ENCODE results near the gene TECPR1.

Gene TECPR1

DNA sequence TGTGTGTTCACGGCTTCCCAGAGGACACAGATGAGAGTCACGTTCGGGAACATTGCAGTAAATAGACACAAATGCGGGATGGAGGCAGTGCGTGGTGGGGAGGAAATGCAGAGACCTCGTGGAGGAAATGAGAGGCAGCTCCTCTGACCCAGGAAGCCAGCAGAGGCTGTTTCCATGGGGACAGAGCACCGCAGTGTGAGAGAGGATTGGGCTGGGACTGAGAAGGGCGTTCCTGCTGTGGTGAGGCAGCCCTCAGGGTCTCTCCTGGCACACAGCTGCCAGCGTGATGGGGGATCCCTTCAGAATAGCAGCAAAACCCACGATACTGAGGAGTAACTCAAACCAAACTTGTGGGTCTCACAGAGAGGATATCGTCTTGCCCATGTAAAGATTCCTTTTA, 62.5 kb downstream of the TECPR1 start:
- no peak for DNase-seq (ENCODE audit: low read depth)

GRCh38 chr7:98187138-98187502, 64.9 kb downstream of the TECPR1 start:
- no peak for DNase-seq (ENCODE audit: low read depth)

DNA sequence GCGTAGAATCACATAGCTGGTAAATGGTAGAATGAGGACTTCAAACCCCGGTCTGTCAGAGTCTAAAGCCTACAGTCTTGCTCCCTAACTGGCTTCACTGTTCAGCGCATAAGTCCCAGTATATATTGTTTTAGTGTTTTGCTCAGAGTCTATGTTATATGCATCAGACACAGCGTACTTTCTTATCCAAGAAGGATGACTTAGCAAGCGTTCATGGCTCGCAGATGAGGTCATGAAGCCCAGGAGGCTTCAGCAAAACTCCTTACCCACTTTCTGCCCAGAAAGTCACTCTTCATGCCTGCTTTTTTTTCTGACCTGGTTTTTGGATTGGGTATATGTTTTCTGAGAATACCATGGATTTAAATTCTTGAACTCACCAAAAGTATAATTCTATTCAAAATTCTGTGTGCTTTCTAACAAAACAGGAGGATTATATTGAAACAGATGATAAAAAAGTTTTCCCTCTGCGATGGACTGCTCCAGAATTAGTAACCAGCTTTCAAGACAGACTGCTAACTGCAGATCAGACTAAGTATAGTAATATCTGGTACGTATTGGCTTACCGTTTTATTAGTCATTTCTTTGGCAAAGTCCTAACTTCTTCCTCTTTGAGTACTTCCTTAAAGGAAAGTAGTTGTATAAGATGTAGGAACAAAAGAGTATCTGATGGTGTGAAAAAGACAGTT, 65.4 kb downstream of the TECPR1 start:
- DNase-seq (ENCODE audit: low read depth) = no peak

- no peak for DNase-seq (ENCODE audit: low read depth)
Observed at GRCh38 chr7:98185101-98185500, 66.9 kb downstream of the TECPR1 start.

- DNase-seq (ENCODE audit: low read depth) = no peak
Observed at GRCh38 chr7:98180751-98181150, 71.3 kb downstream of the TECPR1 start.

DNA sequence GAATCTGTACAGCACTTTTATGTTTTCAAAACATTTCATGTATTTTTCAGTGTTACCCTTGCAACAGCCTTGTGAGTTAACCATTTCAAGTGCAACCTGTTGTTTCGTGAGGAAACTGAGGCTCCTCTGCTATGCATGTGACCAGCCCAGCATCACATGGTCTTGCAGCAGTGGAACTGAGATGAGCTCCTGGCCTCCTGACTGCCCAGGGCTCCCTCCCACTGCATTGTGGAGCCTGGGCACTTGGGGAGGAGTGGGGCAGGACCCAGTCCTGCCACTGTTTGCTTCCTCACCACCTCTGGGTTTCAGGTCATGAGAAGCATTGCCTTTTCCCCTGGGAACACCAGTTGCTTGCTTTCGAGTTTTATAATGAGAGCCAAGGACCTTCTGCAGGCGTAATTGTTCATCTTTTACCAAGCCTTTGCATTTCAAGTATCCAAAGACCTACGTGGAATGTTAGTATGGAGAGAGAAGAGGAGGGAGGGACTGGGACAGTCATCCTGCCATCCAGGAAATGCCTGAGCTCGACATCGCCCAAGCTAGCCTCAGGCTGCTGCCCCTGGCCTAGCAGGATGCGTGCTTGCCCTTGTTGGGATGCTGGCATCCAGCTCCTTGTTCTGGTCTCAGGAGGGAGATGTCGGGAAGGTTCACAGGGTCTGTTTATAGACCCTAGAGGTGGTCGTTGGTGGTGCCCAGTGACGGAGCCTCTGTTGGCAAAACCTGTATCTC, 73.1 kb downstream of the TECPR1 start:
- DNase-seq (ENCODE audit: low read depth) = no peak

DNA sequence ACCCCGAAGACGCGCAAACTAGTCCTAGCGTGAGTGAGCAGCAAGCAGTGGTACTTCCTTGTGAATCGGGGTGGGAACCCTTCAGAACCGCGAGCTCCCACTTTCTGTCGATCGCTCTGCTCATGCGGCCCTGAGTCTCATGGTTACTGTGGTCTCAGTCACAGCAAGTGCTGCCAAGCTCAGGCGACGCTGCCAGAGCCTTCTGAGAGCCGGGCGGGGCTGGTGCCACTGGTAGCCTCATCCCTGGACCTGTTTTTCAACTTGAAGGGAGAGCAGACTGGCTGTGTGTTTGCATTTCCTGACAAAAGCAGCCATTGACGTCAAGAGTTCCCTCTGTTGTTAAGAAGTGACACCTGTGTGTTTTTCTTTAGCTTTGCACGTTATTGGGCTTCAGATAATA, 73.7 kb downstream of the TECPR1 start:
- DNase-seq (ENCODE audit: low read depth) = no peak

- no peak for DNase-seq (ENCODE audit: low read depth)
Observed at GRCh38 chr7:98177553-98177952, 74.5 kb downstream of the TECPR1 start.

DNA sequence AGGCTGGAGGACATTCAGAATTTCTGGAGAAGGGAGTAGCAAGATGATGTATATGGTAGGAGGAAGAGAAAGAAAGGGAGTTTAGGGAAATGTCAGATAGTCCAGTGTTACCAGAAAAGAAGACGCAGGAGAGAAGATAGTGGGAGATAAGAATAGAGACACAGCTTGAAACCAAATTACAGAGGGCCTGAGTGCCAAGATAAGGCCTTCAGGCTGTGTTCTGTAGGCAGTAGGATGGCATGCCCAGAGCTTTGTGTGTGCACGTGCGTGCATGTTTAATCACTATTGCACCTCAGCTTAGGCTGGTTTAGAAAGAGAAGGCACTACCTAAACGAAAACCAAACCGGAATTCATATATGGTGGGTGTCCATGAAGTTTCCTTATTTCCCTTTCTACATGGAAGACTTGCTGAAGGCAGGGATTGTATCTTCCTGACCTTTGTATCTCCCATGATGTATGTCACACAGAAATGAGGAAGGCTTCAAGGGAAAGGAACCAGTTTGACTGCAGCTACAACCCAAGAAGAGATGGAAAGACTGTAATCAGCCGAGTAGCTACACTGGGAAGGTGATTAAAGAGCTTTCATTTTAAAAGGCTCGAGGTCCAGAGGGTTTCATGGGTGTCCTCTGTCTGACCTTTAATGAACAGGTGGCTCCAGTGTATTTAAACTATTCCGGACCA, 76.6 kb downstream of the TECPR1 start:
- no peak for DNase-seq (ENCODE audit: low read depth)

DNA sequence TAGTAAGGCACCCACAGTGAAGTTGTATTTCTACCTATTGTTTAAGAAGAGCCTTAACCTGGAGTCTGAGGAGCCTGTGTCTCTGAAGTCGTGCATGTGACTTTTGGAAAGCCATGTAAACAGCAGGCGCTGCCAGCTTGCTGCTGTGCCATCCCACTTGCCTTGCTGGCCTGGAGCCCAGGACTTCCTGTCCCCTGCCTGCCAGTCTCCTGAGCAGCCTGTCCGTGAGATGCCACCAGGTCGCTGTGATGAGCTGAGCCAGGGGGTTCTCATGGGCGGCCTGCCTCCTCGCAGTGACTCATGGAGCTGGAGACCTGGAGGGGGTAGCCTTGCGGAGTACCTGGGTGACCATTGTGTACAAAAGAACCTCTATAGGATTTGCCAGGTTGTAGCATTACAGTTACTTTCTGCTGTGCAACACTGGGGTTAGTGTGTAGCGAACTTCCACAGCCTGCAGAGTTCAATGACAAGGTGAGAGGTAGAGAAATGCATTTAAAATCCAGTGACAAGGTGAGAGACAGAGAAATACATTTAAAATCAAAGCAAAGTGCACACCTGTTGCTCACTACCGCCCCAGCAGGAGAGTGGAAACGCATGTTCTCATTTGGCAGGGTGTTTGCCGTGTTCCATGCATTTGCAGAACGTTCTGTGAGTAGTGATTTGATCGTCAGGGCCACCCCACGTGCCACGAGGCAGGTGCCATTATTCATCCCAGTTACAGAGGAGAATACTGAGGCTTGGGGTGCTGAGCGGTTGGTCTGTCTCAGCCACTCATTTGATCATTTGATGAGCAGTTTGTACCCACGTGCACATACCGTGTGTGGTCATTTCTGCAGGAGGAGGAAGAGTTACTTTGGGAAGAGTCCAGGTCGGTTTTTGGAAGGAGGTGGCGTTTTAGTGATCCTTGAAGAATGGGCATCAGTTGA, 77.4 kb downstream of the TECPR1 start:
- no peak for DNase-seq (ENCODE audit: low read depth)

GRCh38 chr7:98171449-98171848, 80.6 kb downstream of the TECPR1 start:
- DNase-seq (ENCODE audit: low read depth) = no peak

DNA sequence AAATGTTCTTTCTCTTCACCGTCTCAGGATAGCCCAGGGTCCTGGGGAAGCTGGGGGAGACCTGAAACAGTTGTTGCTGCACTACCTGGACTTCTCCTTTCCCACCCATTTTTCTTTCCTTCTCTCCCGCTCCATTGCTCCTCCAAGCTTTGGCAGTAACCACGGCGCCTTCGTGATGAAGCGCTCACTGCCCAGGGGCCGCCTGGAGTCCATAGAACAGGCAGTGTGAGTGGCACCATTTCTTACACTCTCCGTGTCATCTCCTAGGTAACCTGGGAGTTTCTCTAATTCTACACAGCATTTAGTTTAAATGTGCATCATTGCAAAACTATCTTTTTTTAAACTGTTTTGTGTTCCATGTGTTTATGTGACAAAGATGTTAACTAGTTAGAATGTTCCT, 81.1 kb downstream of the TECPR1 start:
- DNase-seq (ENCODE audit: low read depth) = no peak

DNA sequence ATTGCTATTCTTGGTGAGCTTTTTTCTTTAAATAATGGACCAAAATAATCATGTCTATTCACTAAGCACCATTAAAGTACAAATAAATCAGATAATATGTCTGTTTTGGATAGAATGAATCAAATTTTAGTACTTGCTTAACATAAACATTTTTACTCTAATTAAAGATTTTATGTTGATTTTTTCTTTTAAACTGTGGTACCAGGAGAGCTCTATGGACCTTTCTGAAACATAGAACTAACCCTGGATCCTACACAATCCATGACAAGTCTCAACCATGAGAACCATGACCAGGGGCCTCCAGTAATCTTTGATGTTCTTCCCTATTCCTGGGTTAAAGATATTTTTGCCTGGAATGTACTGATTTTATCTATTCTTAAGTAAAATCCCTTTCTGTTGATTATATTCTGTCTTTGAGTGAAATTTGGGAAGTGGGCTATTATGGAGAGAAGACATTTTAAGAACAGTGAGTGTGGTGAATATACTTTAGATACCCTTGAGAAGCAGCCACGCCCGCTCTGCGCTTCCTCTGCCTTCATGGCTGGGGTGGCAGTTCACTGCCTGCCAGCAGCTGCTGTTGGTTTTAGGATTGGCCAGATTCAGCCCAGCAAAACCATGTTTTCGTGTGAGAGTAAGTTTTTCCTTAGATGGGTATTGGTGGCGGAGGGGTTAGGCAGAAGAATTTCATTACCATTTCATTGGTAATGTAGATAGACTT, 83.0 kb downstream of the TECPR1 start:
- no peak for DNase-seq (ENCODE audit: low read depth)

GRCh38 chr7:98168181-98168903, 83.7 kb downstream of the TECPR1 start:
- peak; percentile 29 for DNase-seq (ENCODE audit: low read depth)

- DNase-seq (ENCODE audit: low read depth) = no peak
Observed at GRCh38 chr7:98167653-98168052, 84.4 kb downstream of the TECPR1 start.

DNA sequence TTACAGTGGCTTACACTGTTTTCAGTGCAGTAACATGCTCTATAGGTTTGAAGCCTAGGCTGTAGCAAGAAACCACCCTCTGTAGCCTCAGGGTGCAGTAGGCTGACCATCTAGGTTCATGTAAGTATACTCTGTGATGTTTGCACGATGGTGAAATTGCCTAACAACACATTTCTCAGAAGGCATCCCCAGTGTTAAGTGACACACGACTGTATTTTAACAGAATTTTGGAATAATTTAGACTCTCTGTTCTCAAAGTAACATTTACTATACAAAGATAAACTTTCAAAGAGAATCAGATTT, 85.4 kb downstream of the TECPR1 start:
- no peak for DNase-seq (ENCODE audit: low read depth)

DNA sequence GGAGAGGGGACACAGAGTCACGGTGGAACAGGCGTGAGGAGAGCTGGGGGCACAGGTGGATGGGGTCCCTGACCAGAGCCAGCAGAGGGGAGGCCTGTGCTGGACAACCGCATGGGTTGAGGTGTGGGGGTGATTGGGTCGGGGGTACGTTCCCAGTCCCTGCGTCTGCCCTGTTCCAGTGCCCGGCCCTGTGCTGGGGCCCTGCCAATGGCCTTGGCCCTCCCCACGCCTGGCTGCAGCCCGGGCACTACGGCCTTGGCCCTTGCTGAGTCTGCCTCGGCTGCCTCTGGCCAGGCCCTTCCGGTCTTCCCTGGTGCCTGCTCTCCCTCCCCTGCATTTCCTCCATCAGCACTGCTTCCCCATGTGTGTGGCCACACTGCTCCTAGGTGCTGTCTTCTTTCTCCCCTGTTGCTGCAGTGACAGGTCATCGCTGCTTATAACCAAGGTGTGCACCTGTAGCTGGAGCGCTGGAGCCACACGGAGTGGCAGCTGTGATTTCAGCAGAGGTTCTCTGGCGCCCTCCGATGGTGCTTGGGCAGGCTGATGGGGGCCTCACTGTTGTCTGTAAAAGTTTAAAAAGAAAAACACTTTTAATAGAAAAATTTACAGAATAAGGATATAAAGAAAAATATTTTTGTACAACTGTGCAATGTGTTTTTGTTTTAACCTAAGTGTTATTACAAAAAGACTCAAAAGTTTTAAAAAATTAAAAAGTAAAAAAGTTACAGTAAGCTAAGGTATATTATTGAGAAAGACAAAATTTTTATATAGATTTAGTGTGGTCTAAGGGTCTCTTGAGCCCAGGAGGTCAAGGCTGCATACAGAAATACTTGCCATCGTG, 86.0 kb downstream of the TECPR1 start:
- peak; percentile 43 for DNase-seq (ENCODE audit: low read depth)

All from activated T-cell treated with anti-CD3 and anti-CD28 coated beads for 48 hours (primary cell).